IMR-90 (cell line): ENCODE measurements around the gene TRIM10. TPM values are rescaled to one million over a fixed set of nuclear protein-coding genes. Genes with fewer than 3 reads are reported as not detected.

Experiments
- ATAC-seq: fragments of 200-7000 bp; cut with Tn5 transposase; 2 replicates; pipeline ENCODE4 v1.9.1; 2020; ENCODE audit warnings: low read depth, mild to moderate bottlenecking, moderate library complexity
- BruUV-seq: library from RNA; stranded (reverse); fragments of 400-500 nt; replicated peaks from 2 replicates; lab custom pipeline; 2021; lab: Mats Ljungman, UMichigan
- CTCF ChIA-PET: fragments of 300-600 bp; formaldehyde crosslinking; extraction: SDS; loops from one replicate; lab custom pipeline; 2021; ENCODE audit warnings: antibody characterized with exemption; lab: Yijun Ruan, JAX
- POLR2A ChIA-PET: fragments of 300-600 bp; sonication (Branson Sonifier 250); formaldehyde crosslinking; loops from one replicate; lab custom pipeline; 2022; ENCODE audit warnings: antibody characterized with exemption; ENCODE audit not compliant: unreplicated experiment; lab: Charles Lee
- DNase-seq: peaks from one replicate; pipeline ENCODE4 v3.0.0; 2013
- H2AFZ ChIP-seq: replicated peaks from 2 replicates; pipeline ENCODE3; 2013; ENCODE audit warnings: low read length, mild to moderate bottlenecking; ENCODE audit not compliant: poor library complexity
- H2AK5ac ChIP-seq: 2 replicates; pipeline ENCODE4 v1.6.1; 2013; ENCODE audit warnings: low read depth, low read length, inconsistent platforms
- H2AK9ac ChIP-seq: replicated peaks from 2 replicates; pipeline ENCODE3; 2013; ENCODE audit warnings: mild to moderate bottlenecking, low read depth, low read length, moderate library complexity; ENCODE audit not compliant: poor library complexity
- H2BK120ac ChIP-seq: 2 replicates; pipeline ENCODE4 v1.6.1; 2013; ENCODE audit warnings: low read depth, low read length, inconsistent platforms
- H2BK15ac ChIP-seq: 3 replicates; pipeline ENCODE4 v1.6.1; 2013; ENCODE audit warnings: low read depth, low read length, inconsistent platforms
- H2BK20ac ChIP-seq: 2 replicates; pipeline ENCODE4 v1.6.1; 2013; ENCODE audit warnings: low read depth, mild to moderate bottlenecking, inconsistent platforms, low read length, moderate library complexity
- H2BK5ac ChIP-seq: 2 replicates; pipeline ENCODE4 v1.6.1; 2013; ENCODE audit warnings: mild to moderate bottlenecking, low read depth, low read length, inconsistent platforms; ENCODE audit not compliant: poor library complexity, severe bottlenecking
- H3K14ac ChIP-seq: replicated peaks from 2 replicates; pipeline ENCODE4 v1.6.1; 2013; ENCODE audit warnings: low read depth, low read length, inconsistent platforms
- H3K18ac ChIP-seq: 2 replicates; pipeline ENCODE4 v1.6.1; 2013; ENCODE audit warnings: low read depth, low read length, control low read depth
- H3K23ac ChIP-seq: 2 replicates; pipeline ENCODE4 v1.6.1; 2013; ENCODE audit warnings: low read depth, low read length, inconsistent platforms
- H3K27ac ChIP-seq: 2 replicates; pipeline ENCODE4 v1.5.1; 2013; ENCODE audit warnings: mild to moderate bottlenecking, control low read depth, low read length; ENCODE audit not compliant: insufficient read depth
- H3K27me3 ChIP-seq: 2 replicates; pipeline ENCODE4 v1.6.1; 2013; ENCODE audit warnings: low read length; ENCODE audit not compliant: control insufficient read depth, insufficient read depth
- H3K36me3 ChIP-seq: 2 replicates; pipeline ENCODE4 v1.6.1; 2013; ENCODE audit warnings: low read length, mixed read lengths; ENCODE audit not compliant: control insufficient read depth, insufficient read depth
- H3K4ac ChIP-seq: 2 replicates; pipeline ENCODE4 v1.6.1; 2013; ENCODE audit warnings: low read depth, low read length, inconsistent platforms
- H3K4me1 ChIP-seq: 2 replicates; pipeline ENCODE4 v1.6.1; 2013; ENCODE audit warnings: low read length, mixed read lengths; ENCODE audit not compliant: control insufficient read depth, insufficient read depth
- H3K4me2 ChIP-seq: 2 replicates; pipeline ENCODE4 v1.6.1; 2013; ENCODE audit warnings: low read depth, mild to moderate bottlenecking, control low read depth, low read length, moderate library complexity
- H3K4me3 ChIP-seq: 2 replicates; pipeline ENCODE4 v1.5.1; 2013; ENCODE audit warnings: low read depth, mild to moderate bottlenecking, control low read depth, low read length, moderate library complexity; ENCODE audit not compliant: insufficient read depth
- H3K56ac ChIP-seq: 2 replicates; pipeline ENCODE4 v1.6.1; 2013; ENCODE audit warnings: low read length, inconsistent platforms; ENCODE audit not compliant: insufficient read depth; ENCODE audit errors: extremely low read depth
- H3K79me1 ChIP-seq, 2 experiments: 2 replicates each; pipeline ENCODE4 v1.6.1; 2013; ENCODE audit warnings: low read length in 2 of 2, inconsistent platforms in 1 of 2, low read depth in 1 of 2
- H3K9ac ChIP-seq: 2 replicates; pipeline ENCODE4 v1.6.1; 2013; ENCODE audit warnings: low read depth, low read length, control low read depth
- H3K9me1 ChIP-seq: 2 replicates; pipeline ENCODE4 v1.6.1; 2013; ENCODE audit warnings: low read length, inconsistent platforms; ENCODE audit not compliant: insufficient read depth
- H3K9me3 ChIP-seq: 2 replicates; pipeline ENCODE4 v1.6.1; 2013; ENCODE audit warnings: low read length; ENCODE audit not compliant: control insufficient read depth, insufficient read depth
- H4K20me1 ChIP-seq: 2 replicates; pipeline ENCODE4 v1.6.1; 2013; ENCODE audit warnings: low read length, inconsistent platforms; ENCODE audit not compliant: insufficient read depth
- H4K5ac ChIP-seq: 2 replicates; pipeline ENCODE4 v1.6.1; 2013; ENCODE audit warnings: mild to moderate bottlenecking, low read depth, low read length, control low read depth
- H4K8ac ChIP-seq, 2 experiments: 2 replicates each; pipeline ENCODE4 v1.6.1; 2013; ENCODE audit warnings: low read depth in 2 of 2, low read length in 2 of 2, control low read depth in 1 of 2, inconsistent platforms in 1 of 2
- H4K91ac ChIP-seq: 2 replicates; pipeline ENCODE4 v1.6.1; 2013; ENCODE audit warnings: low read depth, low read length, inconsistent platforms; ENCODE audit not compliant: insufficient read depth
- BHLHE40 ChIP-seq: fragments of 150-350 bp; IDR thresholded peaks from 2 replicates; pipeline ENCODE4 v1.6.1; 2016; ENCODE audit warnings: mild to moderate bottlenecking, low read depth, low read length
- CEBPB ChIP-seq: IDR thresholded peaks from 2 replicates; pipeline ENCODE4 v1.6.1; 2012; ENCODE audit warnings: low read depth, low read length, improper control_type of control experiment
- CHD1 ChIP-seq: IDR thresholded peaks from 2 replicates; pipeline ENCODE4 v1.6.1; 2012; ENCODE audit warnings: low read depth, low read length, improper control_type of control experiment
- CTCF ChIP-seq: conservative IDR thresholded peaks from 2 replicates; pipeline ENCODE4 v1.5.1; 2012; ENCODE audit warnings: mild to moderate bottlenecking, low read depth, low read length, improper control_type of control experiment
- FOS ChIP-seq: fragments of 150-350 bp; IDR thresholded peaks from 2 replicates; pipeline ENCODE4 v1.6.1; 2016; ENCODE audit warnings: low read depth, low read length
- MAFK ChIP-seq: IDR thresholded peaks from 2 replicates; pipeline ENCODE4 v1.6.1; 2012; ENCODE audit warnings: low read depth, low read length, improper control_type of control experiment
- MAZ ChIP-seq: IDR thresholded peaks from 2 replicates; pipeline ENCODE4 v1.6.1; 2012; ENCODE audit warnings: low read depth, mild to moderate bottlenecking, low read length, improper control_type of control experiment, moderate library complexity, borderline replicate concordance
- MXI1 ChIP-seq: IDR thresholded peaks from 2 replicates; pipeline ENCODE4 v1.6.1; 2012; ENCODE audit warnings: low read depth, mild to moderate bottlenecking, low read length, moderate library complexity, borderline replicate concordance
- NFE2L2 ChIP-seq: fragments of 150-350 bp; IDR thresholded peaks from 2 replicates; pipeline ENCODE4 v1.6.1; 2016; ENCODE audit warnings: low read depth, mild to moderate bottlenecking, low read length
- POLR2A ChIP-seq: IDR thresholded peaks from 2 replicates; pipeline ENCODE4 v1.6.1; 2012; ENCODE audit warnings: mild to moderate bottlenecking, low read depth, low read length
- RAD21 ChIP-seq: IDR thresholded peaks from 2 replicates; pipeline ENCODE4 v1.6.1; 2012; ENCODE audit warnings: low read length, improper control_type of control experiment
- RCOR1 ChIP-seq: IDR thresholded peaks from 2 replicates; pipeline ENCODE4 v1.6.1; 2012; ENCODE audit warnings: mild to moderate bottlenecking, low read length, improper control_type of control experiment; ENCODE audit not compliant: insufficient replicate concordance
- RFX5 ChIP-seq: IDR thresholded peaks from 2 replicates; pipeline ENCODE4 v1.8.0; 2012; ENCODE audit warnings: low read depth, mild to moderate bottlenecking, low read length, moderate library complexity
- SMC3 ChIP-seq: fragments of 150-350 bp; IDR thresholded peaks from 2 replicates; pipeline ENCODE4 v1.6.1; 2016; ENCODE audit warnings: low read depth, mild to moderate bottlenecking, antibody characterized with exemption, low read length, moderate library complexity
- WGBS, 2 experiments: methylation state at CpG; one replicate each; pipeline versions ENCODE4 v1.1.5 to v1.1.7; 2013; ENCODE audit warnings: missing lambda C conversion rate in 2 of 2; ENCODE audit not compliant: insufficient read length in 1 of 2; ENCODE audit errors: extremely low coverage in 2 of 2; 5-methylcytosine and 5-hydroxymethylcytosine counted together
- dilution Hi-C: fragments of 300-500 bp; cut with HindIII; formaldehyde crosslinking; loops from one replicate; pipeline ENCODE4 v1.14.3; 2018; ENCODE audit warnings: low sequenced_read_pairs; ENCODE audit not compliant: unreplicated experiment
- in situ Hi-C: fragments of 300-500 bp; cut with MboI; formaldehyde crosslinking; loops from 3 replicates; pipeline ENCODE4 v1.14.3; 2019; ENCODE audit warnings: low sequenced_read_pairs, inconsistent platforms, mixed read lengths
- intact Hi-C: fragments of 100-400 bp; cut with micrococcal nuclease; formaldehyde crosslinking; loops from 2 replicates; pipeline ENCODE4 v1.10.0; 2022
- polyA plus RNA-seq, 3 experiments: library from polyadenylated mRNA; depleted of rRNA; stranded (reverse); fragments of >200 nt; gene quantifications; 2 replicates each; pipeline ENCODE4 v1.2.3, GENCODE V29; 2012; ENCODE audit warnings: low replicate concordance in 1 of 3
- total RNA-seq: library from RNA; depleted of rRNA; stranded (reverse); fragments of >200 nt; gene quantifications from 2 replicates; pipeline ENCODE4 v1.2.3, GENCODE V29; 2012
- TF ChIP-seq, protein P1 (sequence below): fragments of 150-350 bp; IDR thresholded peaks from 2 replicates; pipeline ENCODE4 v1.6.1; 2016; ENCODE audit warnings: low read depth, mild to moderate bottlenecking, low read length, moderate library complexity, borderline replicate concordance
- TF ChIP-seq, protein P2 (sequence below): fragments of 150-350 bp; IDR thresholded peaks from 2 replicates; pipeline ENCODE4 v1.6.1; 2017; ENCODE audit warnings: mild to moderate bottlenecking, antibody characterized with exemption, low read length, low read depth

The TRIM10 gene
- total and polyA plus RNA-seq, 2 of the 4 experiments (the other 2 are of a cell fraction): not detected

DNA sequence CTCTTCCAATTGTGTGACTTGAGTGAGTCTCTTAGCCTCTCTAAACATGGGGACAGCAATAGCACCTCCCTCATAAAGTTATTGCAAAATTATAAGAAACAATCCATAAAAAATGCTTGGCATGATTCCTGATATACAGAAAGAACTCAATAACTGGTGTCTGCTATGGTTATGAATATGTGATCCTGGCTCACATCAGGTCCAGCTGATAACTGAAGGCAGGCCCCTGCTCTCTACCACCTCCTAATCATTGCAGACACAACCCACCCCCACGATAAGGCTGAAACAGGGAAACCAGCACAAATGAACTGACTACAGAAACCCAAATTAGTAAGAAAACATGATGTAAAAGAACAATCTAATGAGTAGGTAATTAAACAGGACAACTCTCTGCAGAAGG, 7.7 kb upstream of the TRIM10 start:
- POLR2A ChIA-PET: no interaction called here
- no peak overlapping the region for H3K4me3 ChIP-seq
- no peak overlapping the region for H3K14ac ChIP-seq
- in situ Hi-C loops (no loop called here), dilution Hi-C loops (no loop called here), intact Hi-C loops (no loop called here)
- H4K5ac ChIP-seq: no peak overlapping the region
- H3K4ac ChIP-seq: no peak overlapping the region
- H3K27me3 ChIP-seq: peaks cover 59% of the 10 kb centered on the region
- H2BK15ac ChIP-seq: no peak overlapping the region
- no peak overlapping the region for H2BK120ac ChIP-seq
- H3K27ac ChIP-seq: no peak overlapping the region
- no peak overlapping the region for H2AK5ac ChIP-seq
- no peak overlapping the region for H2AK9ac ChIP-seq
- no peak overlapping the region for H3K9ac ChIP-seq
- no peak overlapping the region for H2BK5ac ChIP-seq
- no peak overlapping the region for H4K91ac ChIP-seq
- no peak overlapping the region for H3K23ac ChIP-seq
- H3K4me2 ChIP-seq: no peak overlapping the region
- no peaks in the 10 kb centered on the region for H3K9me3 ChIP-seq
- no peak overlapping the region for H3K18ac ChIP-seq
- DNase-seq: no peak
- no peaks in the 10 kb centered on the region for H4K20me1 ChIP-seq
- H3K9me1 ChIP-seq: no peaks in the 10 kb centered on the region
- no peak overlapping the region for H4K8ac ChIP-seq
- TF ChIP-seq SMC3: no peak
- TF ChIP-seq MAFK: no peak
- TF ChIP-seq CTCF: no peak
- TF ChIP-seq CHD1: no peak
- TF ChIP-seq MAZ: no peak
- TF ChIP-seq, protein P1, sequence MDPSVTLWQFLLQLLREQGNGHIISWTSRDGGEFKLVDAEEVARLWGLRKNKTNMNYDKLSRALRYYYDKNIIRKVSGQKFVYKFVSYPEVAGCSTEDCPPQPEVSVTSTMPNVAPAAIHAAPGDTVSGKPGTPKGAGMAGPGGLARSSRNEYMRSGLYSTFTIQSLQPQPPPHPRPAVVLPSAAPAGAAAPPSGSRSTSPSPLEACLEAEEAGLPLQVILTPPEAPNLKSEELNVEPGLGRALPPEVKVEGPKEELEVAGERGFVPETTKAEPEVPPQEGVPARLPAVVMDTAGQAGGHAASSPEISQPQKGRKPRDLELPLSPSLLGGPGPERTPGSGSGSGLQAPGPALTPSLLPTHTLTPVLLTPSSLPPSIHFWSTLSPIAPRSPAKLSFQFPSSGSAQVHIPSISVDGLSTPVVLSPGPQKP: no peak
- no peak for TF ChIP-seq RCOR1
- TF ChIP-seq RAD21: no peak
- no peak for TF ChIP-seq FOS
- no peak for TF ChIP-seq CEBPB
- no peak for TF ChIP-seq MXI1
- no peak for TF ChIP-seq BHLHE40
- TF ChIP-seq NFE2L2: no peak
- TF ChIP-seq, protein P2, sequence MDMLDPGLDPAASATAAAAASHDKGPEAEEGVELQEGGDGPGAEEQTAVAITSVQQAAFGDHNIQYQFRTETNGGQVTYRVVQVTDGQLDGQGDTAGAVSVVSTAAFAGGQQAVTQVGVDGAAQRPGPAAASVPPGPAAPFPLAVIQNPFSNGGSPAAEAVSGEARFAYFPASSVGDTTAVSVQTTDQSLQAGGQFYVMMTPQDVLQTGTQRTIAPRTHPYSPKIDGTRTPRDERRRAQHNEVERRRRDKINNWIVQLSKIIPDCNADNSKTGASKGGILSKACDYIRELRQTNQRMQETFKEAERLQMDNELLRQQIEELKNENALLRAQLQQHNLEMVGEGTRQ: no peak
- no peak for TF ChIP-seq POLR2A
- TF ChIP-seq RFX5: no peak
- no peaks in the 10 kb centered on the region for H3K36me3 ChIP-seq
- H2BK20ac ChIP-seq: no peak overlapping the region
- CTCF ChIA-PET: no interaction called here
- no peaks in the 10 kb centered on the region for H3K79me1 ChIP-seq
- BruUV-seq: no TSS peak
- H3K56ac ChIP-seq: no peak overlapping the region
- ATAC-seq: no peak
- H2AFZ ChIP-seq: no peak overlapping the region
- WGBS, 2 experiments: no CpG with 5 or more reads among the region's 1 CpG
- no peaks in the 10 kb centered on the region for H3K4me1 ChIP-seq
